ENCODE measurements around the gene METRNL.

- TF ChIP-seq, protein P1, sequence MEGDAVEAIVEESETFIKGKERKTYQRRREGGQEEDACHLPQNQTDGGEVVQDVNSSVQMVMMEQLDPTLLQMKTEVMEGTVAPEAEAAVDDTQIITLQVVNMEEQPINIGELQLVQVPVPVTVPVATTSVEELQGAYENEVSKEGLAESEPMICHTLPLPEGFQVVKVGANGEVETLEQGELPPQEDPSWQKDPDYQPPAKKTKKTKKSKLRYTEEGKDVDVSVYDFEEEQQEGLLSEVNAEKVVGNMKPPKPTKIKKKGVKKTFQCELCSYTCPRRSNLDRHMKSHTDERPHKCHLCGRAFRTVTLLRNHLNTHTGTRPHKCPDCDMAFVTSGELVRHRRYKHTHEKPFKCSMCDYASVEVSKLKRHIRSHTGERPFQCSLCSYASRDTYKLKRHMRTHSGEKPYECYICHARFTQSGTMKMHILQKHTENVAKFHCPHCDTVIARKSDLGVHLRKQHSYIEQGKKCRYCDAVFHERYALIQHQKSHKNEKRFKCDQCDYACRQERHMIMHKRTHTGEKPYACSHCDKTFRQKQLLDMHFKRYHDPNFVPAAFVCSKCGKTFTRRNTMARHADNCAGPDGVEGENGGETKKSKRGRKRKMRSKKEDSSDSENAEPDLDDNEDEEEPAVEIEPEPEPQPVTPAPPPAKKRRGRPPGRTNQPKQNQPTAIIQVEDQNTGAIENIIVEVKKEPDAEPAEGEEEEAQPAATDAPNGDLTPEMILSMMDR (IDR thresholded peaks at IDR 0.05) = no peak
- no peak for TF ChIP-seq REST (IDR thresholded peaks at IDR 0.05; ENCODE audit: insufficient read depth in 1 of 2, low read depth in 2 of 2, low read length in 1 of 2)
Observed at GRCh38 chr17:83064732-83065659, 14.4 kb upstream of the METRNL start.

All from Panc1 (cell line).